Activated CD8-positive, alpha-beta T cell treated with anti-CD3 and anti-CD28 coated beads for 36 hours (primary cell): ENCODE results near the gene CAMK1D. TPM values are rescaled to one million over a fixed set of nuclear protein-coding genes. Genes with fewer than 3 reads are reported as not detected.
A peak's percentile ranks its signal among the peaks of the same experiment; 100 is the strongest.
"Not testable (repeated sequence)": the region's sequence is repeated elsewhere in the genome, so short reads cannot be mapped to it uniquely, and the experiment has no call there.

Source experiments
- ATAC-seq: fragments of 200-7000 bp; cut with Tn5 transposase; one replicate; pipeline ENCODE4 v1.10.0; 2021; ENCODE audit warnings: mild to moderate bottlenecking, moderate library complexity
- CTCF ChIA-PET: fragments of 350-600 bp; sonication (Branson Sonifier 250); formaldehyde crosslinking; loops from one replicate; lab custom pipeline; 2021; ENCODE audit warnings: antibody characterized with exemption; lab: Charles Lee
- POLR2A ChIA-PET: fragments of 350-600 bp; sonication (Branson Sonifier 250); formaldehyde crosslinking; loops from one replicate; lab custom pipeline; 2021; ENCODE audit warnings: antibody characterized with exemption; lab: Charles Lee
- DNase-seq: peaks from one replicate; pipeline ENCODE4 v3.0.0-alpha.2; 2020
- H3K27ac Mint-ChIP-seq: one replicate; pipeline ENCODE4 v1.8.0; 2021; ENCODE audit warnings: mild to moderate bottlenecking, mixed read lengths
- H3K27me3 Mint-ChIP-seq: one replicate; pipeline ENCODE4 v1.8.0; 2021; ENCODE audit warnings: mixed read lengths
- H3K36me3 Mint-ChIP-seq: one replicate; pipeline ENCODE4 v1.8.0; 2021; ENCODE audit warnings: low read depth, mixed read lengths
- H3K4me1 Mint-ChIP-seq: one replicate; pipeline ENCODE4 v1.8.0; 2021; ENCODE audit warnings: low read depth, mixed read lengths
- H3K4me3 Mint-ChIP-seq: one replicate; pipeline ENCODE4 v1.8.0; 2021; ENCODE audit warnings: mild to moderate bottlenecking, moderate library complexity, mixed read lengths
- H3K9me3 Mint-ChIP-seq: one replicate; pipeline ENCODE4 v1.8.0; 2021; ENCODE audit warnings: mixed read lengths
- CTCF ChIP-seq: fragments of 200-600 bp; IDR thresholded peaks from one replicate; pipeline ENCODE4 v1.8.0; 2022; ENCODE audit warnings: antibody characterized with exemption, mild to moderate bottlenecking
- intact Hi-C: fragments of 100-400 bp; cut with micrococcal nuclease; formaldehyde crosslinking; loops from one replicate; pipeline ENCODE4 v1.10.0; 2022
- total RNA-seq, 2 experiments: library from RNA; stranded (reverse); gene quantifications; one replicate each; pipeline ENCODE4 v1.2.3, GENCODE V29; 2021

The CAMK1D gene
- total RNA-seq, 2 experiments from 2014 or later: 13.8 TPM

GRCh38 chr10:12848439-12849173 lies 499.3 kb downstream of the CAMK1D start:
- H3K36me3 Mint-ChIP-seq: no peaks in the 10 kb centered on the region
- no peak for ATAC-seq
- TF ChIP-seq CTCF: no peak
- peaks cover 6% of the 10 kb centered on the region for H3K4me1 Mint-ChIP-seq
- POLR2A ChIA-PET: no interaction called here
- no peak overlapping the region for H3K4me3 Mint-ChIP-seq
- intact Hi-C loops: no loop called here
- H3K27me3 Mint-ChIP-seq: peaks cover 23% of the 10 kb centered on the region
- CTCF ChIA-PET: interaction anchor here (1.0 to 1.9 kb wide), 3 partner anchors 14 to 138 kb away, joined by 3 to 6 read pairs (median 4); no protein-coding TSS in a partner anchor
- no peak overlapping the region for H3K27ac Mint-ChIP-seq
- no peaks in the 10 kb centered on the region for H3K9me3 Mint-ChIP-seq
- no peak for DNase-seq

- ChIA-PET CTCF (interaction anchor here (0.8 kb wide), 1 partner anchor 67 kb away, joined by 4 read pairs; no protein-coding TSS in a partner anchor), POLR2A (no interaction called here)
- H3K36me3 Mint-ChIP-seq: no peaks in the 10 kb centered on the region
- peaks cover 6% of the 10 kb centered on the region for H3K4me1 Mint-ChIP-seq
- ATAC-seq (peak; percentile 62), DNase-seq (peak; percentile 30)
- no peaks in the 10 kb centered on the region for H3K9me3 Mint-ChIP-seq
- peaks cover 23% of the 10 kb centered on the region for H3K27me3 Mint-ChIP-seq
- intact Hi-C loops: no loop called here
- no peak for TF ChIP-seq CTCF
- H3K27ac Mint-ChIP-seq: no peak overlapping the region
- no peak overlapping the region for H3K4me3 Mint-ChIP-seq
Measured at GRCh38 chr10:12849319-12850181, 500.2 kb downstream of the CAMK1D start.

DNA sequence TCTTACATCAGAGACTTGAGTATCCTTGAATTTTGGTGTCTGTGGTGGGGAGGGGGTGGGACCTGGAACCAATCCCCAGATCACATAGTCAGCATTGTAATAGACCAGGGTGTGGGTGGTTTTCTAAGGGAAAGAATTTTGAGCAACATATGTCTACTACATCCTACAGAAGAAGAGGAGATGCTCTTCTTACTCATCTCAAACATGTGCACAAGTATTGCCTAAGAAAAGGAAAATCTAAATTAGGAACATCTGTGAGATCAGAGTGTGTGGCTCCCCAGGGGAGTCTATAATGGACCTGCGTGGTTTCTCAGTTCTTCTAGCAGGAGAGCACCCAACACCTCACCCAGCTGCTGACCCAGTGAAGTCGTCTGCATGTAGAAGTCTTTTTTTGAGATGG lies 503.3 kb downstream of the CAMK1D start:
- H3K9me3 Mint-ChIP-seq: no peaks in the 10 kb centered on the region
- ChIA-PET CTCF (no interaction called here), POLR2A (no interaction called here)
- H3K36me3 Mint-ChIP-seq: no peaks in the 10 kb centered on the region
- H3K4me3 Mint-ChIP-seq: no peak overlapping the region
- peaks cover 15% of the 10 kb centered on the region for H3K27me3 Mint-ChIP-seq
- intact Hi-C loops: no loop called here
- no peak overlapping the region for H3K27ac Mint-ChIP-seq
- DNase-seq (no peak), ATAC-seq (no peak)
- H3K4me1 Mint-ChIP-seq: peaks cover 6% of the 10 kb centered on the region
- no peak for TF ChIP-seq CTCF

- Mint-ChIP-seq H3K9me3 (no peaks in the 10 kb centered on the region), H3K4me3 (no peak overlapping the region), H3K36me3 (no peaks in the 10 kb centered on the region), H3K27ac (no peak overlapping the region), H3K27me3 (peaks cover 11% of the 10 kb centered on the region), H3K4me1 (no peaks in the 10 kb centered on the region)
- ATAC-seq: no peak
- TF ChIP-seq CTCF: no peak
- CTCF ChIA-PET: interaction anchor here (2.0 kb wide), 1 partner anchor 47 kb away, joined by 7 read pairs; no protein-coding TSS in a partner anchor
- no peak for DNase-seq
- POLR2A ChIA-PET: no interaction called here
- intact Hi-C loops: no loop called here
Measured at GRCh38 chr10:12854988-12855387, 505.6 kb downstream of the CAMK1D start.

DNA sequence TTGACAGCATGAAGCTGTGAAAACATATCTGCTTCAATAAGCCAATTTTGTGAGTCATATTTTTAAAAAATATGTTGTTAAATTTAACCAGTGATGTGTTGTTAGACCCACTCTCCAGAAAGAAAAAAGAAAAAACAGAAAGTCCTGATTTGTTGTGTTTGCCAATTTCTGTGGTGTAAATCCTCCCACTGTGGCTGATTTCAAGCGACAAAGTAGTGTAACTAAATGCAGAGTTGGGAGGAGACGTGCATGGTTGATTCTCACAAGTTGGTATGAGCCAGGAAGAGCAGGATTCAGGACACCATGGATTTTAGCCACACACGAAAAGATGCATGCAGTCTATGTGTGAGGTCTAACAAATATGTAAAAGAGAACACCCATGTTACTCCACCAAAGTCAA lies 513.1 kb downstream of the CAMK1D start:
- Mint-ChIP-seq H3K27ac (no peak overlapping the region), H3K36me3 (no peaks in the 10 kb centered on the region), H3K4me1 (no peaks in the 10 kb centered on the region), H3K27me3 (peaks cover 3% of the 10 kb centered on the region), H3K9me3 (no peaks in the 10 kb centered on the region), H3K4me3 (no peak overlapping the region)
- ATAC-seq: no peak
- DNase-seq: no peak
- POLR2A ChIA-PET: no interaction called here
- TF ChIP-seq CTCF: no peak
- intact Hi-C loops: no loop called here
- CTCF ChIA-PET: no interaction called here

GRCh38 chr10:12865515-12865914 lies 516.2 kb downstream of the CAMK1D start:
- CTCF ChIA-PET, ATAC-seq: not testable (repeated sequence)

More at GRCh38 chr10:12865515-12865914, 516.2 kb downstream of the CAMK1D start:
- intact Hi-C loops, H3K27ac Mint-ChIP-seq, DNase-seq, H3K27me3 Mint-ChIP-seq, H3K4me1 Mint-ChIP-seq, H3K9me3 Mint-ChIP-seq, H3K36me3 Mint-ChIP-seq, POLR2A ChIA-PET, H3K4me3 Mint-ChIP-seq: not testable (repeated sequence)
